Measurements from ENCODE around the gene ADGRB3.
"Not testable (repeated sequence)": the region's sequence is repeated elsewhere in the genome, so short reads cannot be mapped to it uniquely, and the experiment has no call there.

The ADGRB3 gene

DNA sequence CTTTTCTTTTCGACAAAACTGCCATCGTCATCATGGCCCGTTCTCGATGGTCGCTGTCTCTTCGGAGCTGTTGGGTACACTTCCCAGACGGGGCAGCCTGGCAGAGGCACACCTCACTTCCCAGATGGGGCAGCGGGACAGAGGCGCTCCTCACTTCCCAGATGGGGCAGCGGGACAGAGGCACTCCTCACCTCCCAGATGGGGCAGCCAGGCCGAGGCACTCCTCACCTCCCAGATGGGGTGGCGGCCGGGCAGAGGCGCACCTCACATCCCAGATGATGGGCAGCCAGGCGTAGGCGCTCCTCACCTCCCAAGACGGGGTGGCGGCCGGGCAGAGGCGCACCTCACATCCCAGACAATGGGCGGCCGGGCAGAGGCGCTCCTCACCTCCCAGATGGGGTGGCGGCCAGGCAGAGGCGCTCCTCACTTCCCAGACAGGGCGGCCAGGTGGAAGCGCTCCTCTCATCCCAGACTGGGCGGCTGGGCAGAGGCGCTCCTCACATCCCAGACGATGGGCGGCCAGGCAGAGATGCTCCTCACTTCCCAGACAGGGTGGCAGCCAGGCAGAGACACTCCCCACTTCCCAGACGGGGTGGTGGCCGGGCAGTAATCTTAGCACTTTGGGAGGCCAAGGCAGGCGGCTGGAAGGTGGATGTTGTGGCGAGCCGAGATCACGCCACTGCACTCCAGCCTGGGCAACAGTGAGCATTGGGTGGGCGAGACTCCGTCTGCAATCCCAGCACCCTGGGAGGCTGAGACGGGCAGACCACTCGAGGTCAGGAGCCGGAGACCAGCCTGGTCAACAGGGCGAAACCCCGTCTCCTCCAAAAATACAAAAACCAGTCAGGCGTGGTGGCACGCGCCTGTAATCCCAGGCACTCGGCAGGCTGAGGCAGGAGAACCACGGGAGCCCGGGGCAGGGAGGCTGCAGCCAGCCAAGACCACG is 486.7 kb downstream of the ADGRB3 start:
- not testable (repeated sequence) for DNase-seq (ENCODE audit: low read depth, low spot score)

- no peak for DNase-seq (ENCODE audit: low read depth, low spot score)
Measured at GRCh38 chr6:69122407-69122773, 487.3 kb downstream of the ADGRB3 start.

DNA sequence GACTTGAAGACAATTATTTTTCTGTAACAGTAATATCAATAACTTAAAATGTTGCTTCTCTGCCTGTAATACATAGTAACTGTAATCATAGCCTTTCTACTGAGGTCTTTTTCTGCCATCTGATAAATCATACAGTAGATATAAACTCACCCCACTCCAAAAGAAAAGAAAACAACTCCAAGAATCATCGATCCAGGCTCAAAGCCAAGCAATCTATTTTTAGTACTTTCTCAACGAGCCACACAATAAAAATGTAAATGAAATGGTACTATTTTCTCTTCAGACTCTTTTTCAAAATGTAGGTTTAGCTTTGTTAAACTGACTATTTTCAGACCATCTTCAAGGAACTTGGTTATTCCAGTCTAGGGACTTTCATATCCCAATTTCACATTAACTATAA is 493.3 kb downstream of the ADGRB3 start:
- DNase-seq (ENCODE audit: low read depth, low spot score), result no peak

DNA sequence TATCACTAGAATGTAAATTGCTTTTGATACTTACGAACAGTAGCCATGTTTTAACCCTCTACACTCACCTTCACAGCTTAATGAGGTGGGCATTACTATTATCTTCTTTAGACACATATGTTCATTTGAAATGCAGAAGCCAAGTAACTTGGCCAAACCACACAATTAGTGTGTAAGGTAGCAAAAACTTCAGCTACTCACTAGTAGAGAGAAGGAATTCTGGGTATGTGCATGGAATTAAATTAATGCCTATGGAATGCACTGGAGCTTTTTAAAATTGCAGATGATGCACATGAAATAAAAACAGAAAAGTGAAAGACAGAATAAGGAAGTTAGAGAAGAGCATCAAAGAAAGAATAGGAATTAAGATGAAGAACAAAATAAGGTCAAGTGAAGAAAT is 494.0 kb downstream of the ADGRB3 start:
- DNase-seq (ENCODE audit: low read depth, low spot score), result no peak

DNA sequence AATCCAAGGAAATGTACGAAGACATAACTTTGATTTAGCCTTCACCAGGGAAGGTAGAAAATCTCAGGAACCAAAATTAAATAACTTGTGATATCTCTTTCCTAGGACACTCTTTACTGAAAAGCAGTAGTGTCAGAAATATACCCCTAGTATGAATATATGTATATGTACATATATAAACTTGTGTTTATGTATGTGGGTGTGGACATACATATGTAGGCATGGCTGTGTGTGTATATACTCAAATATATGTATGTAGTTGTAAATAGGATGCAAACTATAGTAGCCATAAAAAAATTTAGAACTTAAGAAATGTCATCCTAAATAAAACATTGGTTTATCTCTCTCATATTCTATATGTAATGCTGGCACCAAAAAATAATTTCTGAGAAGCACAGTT is 500.8 kb downstream of the ADGRB3 start:
- DNase-seq (ENCODE audit: low read depth, low spot score), result no peak

- no peak for DNase-seq (ENCODE audit: low read depth, low spot score)
Measured at GRCh38 chr6:69138148-69138547, 503.1 kb downstream of the ADGRB3 start.

GRCh38 chr6:69138893-69139494 is 503.9 kb downstream of the ADGRB3 start:
- DNase-seq (ENCODE audit: low read depth, low spot score), result no peak

DNA sequence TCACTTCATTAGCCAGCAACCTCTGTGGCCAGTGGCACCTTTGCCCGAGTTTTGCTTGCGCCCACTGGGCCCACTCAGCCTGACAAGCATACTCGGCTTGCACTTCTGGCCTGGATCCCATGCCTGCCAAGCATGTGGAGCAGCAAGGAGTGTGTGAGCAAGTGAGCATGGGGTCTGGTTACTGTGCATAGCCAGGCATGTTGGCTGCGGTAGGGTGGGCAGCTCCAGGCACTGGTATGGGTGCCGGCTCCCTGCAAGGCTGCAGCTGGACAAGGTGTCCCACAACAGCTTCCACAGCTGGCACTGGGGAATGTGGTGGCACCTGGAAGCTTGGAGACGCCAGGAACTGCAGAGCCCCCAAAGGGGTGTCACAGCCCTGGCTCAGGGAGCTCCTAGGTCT is 510.0 kb downstream of the ADGRB3 start:
- no peak for DNase-seq (ENCODE audit: low read depth, low spot score)

- DNase-seq (ENCODE audit: low read depth, low spot score), result no peak
Measured at GRCh38 chr6:69146385-69146784, 511.3 kb downstream of the ADGRB3 start.

GRCh38 chr6:69155467-69155866 is 520.4 kb downstream of the ADGRB3 start:
- no peak for DNase-seq (ENCODE audit: low read depth, low spot score)

GRCh38 chr6:69162811-69163210 is 527.7 kb downstream of the ADGRB3 start:
- DNase-seq (ENCODE audit: low read depth, low spot score), result peak; percentile 15

GRCh38 chr6:69164564-69165229 is 529.6 kb downstream of the ADGRB3 start:
- DNase-seq (ENCODE audit: low read depth, low spot score), result no peak

DNA sequence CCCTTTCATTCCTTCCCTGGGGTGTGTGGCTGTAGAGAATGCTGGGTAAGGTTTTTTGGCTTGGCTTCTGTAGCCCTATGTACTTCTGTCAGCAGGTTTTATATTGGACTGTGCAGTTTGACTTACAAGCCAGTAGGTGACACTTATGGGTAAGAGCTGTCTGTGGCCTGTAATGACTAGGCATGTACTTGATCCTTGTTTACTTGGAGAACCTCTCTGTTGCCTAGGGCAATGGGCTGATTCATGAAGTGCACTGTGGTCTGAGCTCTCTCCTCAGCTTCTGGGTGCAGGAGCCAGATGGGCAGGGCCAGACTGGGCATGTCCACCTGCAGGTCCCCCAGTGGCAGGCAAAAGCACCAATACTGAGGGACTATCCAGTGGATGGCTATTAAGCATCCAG is 544.6 kb downstream of the ADGRB3 start:
- DNase-seq (ENCODE audit: low read depth, low spot score), result no peak

GRCh38 chr6:69180361-69181067 is 545.4 kb downstream of the ADGRB3 start:
- no peak for DNase-seq (ENCODE audit: low read depth, low spot score)

DNA sequence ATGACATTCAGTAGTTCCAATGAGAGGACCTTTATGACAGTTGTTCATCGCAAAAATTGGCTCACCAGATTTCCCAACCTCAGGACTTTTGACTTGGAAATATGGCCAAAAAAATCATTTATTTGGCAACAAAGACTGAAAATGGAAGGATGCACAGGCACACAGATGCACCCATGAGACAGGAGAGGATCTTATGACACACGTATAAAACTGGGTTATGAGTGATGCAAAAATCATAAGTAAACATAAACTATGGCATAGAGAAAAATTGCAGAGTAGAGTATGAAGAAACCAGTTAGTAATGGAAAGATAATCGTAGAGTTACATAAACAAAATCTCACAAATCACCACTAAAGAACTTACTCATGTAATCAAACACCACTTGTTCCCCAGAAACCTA is 546.9 kb downstream of the ADGRB3 start:
- no peak for DNase-seq (ENCODE audit: low read depth, low spot score)

GRCh38 chr6:69185276-69185675 is 550.2 kb downstream of the ADGRB3 start:
- no peak for DNase-seq (ENCODE audit: low read depth, low spot score)

GRCh38 chr6:69202768-69203167 is 567.7 kb downstream of the ADGRB3 start:
- DNase-seq (ENCODE audit: low read depth, low spot score), result no peak

DNA sequence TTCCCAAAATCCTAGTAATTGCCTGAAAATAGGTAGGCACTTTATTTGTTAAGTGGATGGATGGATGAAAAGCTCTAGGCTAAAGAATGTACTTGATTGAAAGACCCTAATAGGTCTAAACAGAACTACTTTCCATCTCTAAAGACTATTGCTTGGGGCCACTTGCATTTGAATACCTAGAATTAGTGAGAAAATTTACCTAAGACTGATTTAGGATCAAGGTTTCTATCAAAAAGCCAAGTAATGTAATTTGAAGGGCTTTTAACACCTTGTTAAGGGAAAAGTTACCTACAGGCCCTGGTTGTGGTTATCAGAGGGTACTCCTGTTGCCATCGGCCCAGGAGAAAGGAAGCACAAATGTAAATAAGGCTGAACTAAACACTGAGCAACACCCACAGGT is 581.0 kb downstream of the ADGRB3 start:
- DNase-seq (ENCODE audit: low read depth, low spot score), result no peak

DNA sequence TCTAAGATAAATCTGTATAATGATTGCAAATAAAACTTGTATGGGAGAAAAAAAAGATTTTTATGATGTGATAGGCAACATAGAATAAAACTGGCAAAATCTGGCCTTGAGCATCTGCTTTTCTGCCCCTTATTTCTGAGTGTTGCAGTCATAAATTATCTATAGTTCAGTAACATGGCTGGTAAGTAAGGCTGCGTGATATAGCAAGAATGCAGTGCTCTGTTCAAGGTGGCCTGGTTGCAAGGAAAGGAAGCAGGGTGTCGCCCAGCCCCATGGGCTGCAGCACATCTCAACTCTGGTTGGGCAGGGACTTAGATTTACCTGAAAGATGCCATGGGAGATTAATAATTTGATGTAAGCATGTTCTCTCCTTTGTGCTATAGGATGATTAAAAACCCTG is 582.3 kb downstream of the ADGRB3 start:
- no peak for DNase-seq (ENCODE audit: low read depth, low spot score)

GRCh38 chr6:69220375-69220774 is 585.3 kb downstream of the ADGRB3 start:
- no peak for DNase-seq (ENCODE audit: low read depth, low spot score)

- DNase-seq (ENCODE audit: low read depth, low spot score), result no peak
Measured at GRCh38 chr6:69232008-69232407, 596.9 kb downstream of the ADGRB3 start.

- DNase-seq (ENCODE audit: low read depth, low spot score), result no peak
Measured at GRCh38 chr6:69232496-69232895, 597.4 kb downstream of the ADGRB3 start.

Data from brain pericyte (primary cell).